Right kidney (tissue), 1 donor: ENCODE data around the gene TLE6.
"Not testable (repeated sequence)": the region's sequence is repeated elsewhere in the genome, so short reads cannot be mapped to it uniquely, and the experiment has no call there.

Experiments
- DNase-seq: peaks from one replicate; pipeline ENCODE4 v3.0.0-alpha.2; 2016

Gene TLE6

DNA sequence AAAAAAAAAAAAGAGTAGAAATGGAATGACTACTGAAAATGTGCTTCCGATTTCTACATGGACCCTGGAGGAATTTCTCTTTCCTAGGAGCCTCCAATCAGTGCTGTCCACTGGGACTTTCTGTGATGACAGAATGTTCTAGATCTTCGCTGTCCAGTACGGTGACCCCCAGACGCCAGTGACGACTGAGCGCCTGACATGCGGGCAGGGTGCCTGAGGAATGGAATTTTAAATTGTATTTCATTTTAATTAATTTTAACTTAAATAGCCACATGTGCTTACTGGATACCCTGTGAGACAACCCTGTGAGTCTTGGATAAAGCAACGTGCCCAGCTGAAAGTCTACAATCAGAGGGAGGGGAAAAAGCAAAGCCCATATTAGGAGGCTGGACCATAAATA lies 4.1 kb upstream of the TLE6 start:
- DNase-seq: no peak

DNA sequence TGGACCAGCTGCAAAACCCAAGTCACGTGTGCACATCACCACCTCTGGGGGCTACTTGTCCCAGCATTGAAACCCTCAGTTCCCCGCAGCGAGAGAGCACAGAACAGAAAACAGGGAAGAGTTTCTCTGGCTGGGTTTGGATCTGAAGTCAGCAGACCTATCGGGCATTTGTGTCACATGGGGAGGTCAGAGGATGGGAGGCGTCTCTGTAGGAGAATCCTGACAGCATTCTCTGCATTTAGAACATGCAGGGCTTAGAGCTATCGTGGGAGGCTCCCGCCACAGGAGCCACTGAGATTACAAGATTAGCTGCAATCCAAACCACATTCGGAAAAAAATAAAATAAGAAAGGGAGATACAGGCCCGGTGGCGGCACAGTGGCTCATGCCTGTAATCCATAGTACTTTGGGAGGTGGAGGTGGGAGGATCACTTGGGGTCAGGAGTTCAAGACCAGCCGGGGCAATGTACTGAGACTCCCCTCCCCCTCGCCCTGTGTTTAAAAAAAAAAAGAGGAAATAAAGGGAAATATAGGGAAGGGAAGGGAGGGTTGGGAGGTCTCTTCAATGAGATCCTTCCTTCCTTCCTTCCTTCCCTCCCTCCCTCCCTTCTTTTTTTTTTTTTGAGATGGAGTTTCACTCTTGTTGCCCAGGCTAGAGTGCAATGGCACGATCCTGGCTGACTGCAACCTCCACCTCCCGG lies 2.9 kb upstream of the TLE6 start:
- no peak for DNase-seq

GRCh38 chr19:2976609-2977000 lies 759 bp upstream of the TLE6 start:
- DNase-seq: no peak

GRCh38 chr19:2977746-2978138 lies 378 bp downstream of the TLE6 start:
- no peak for DNase-seq

GRCh38 chr19:2978166-2978767 lies 903 bp downstream of the TLE6 start:
- DNase-seq: no peak

DNA sequence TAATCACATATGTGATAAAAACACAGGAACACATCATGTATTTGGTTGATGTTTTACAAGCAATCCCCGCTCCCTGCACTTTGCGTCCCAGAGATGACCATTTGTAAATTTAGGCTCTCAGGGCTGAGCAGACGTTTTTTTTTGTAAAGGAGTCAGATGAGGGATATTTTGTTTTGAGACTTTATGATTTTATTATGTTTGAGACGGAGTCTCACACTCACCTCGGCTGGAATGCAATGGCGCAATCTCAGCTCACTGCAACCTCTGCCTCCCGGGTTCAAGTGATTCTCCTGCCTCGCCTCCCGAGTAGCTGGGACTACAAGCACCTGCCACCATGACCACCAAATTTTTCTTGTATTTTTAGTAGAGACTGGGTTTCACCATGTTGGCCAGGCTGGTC lies 1.4 kb downstream of the TLE6 start:
- DNase-seq: no peak

- no peak for DNase-seq
Observed at GRCh38 chr19:2981898-2982297, 4.5 kb downstream of the TLE6 start.

- no peak for DNase-seq
Observed at GRCh38 chr19:2982561-2982960, 5.2 kb downstream of the TLE6 start.

DNA sequence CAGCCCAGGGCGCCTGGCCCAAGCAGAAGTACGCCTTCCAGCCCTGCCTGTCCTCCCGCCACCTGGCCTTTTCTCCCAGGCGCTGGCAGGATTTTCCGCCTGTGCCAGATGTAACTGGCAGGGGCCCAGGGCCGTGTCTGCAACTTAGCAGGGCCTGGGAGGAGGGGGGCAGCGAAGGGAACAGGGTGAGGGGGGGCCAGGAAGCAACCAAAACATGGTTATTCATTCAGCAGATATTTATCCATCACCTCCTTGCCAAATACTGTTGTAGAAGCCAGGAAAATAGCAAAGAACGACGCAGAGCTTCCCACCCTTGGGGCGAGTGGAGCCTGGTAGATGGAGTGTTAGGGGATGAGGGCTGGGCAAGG lies 5.6 kb downstream of the TLE6 start:
- no peak for DNase-seq

DNA sequence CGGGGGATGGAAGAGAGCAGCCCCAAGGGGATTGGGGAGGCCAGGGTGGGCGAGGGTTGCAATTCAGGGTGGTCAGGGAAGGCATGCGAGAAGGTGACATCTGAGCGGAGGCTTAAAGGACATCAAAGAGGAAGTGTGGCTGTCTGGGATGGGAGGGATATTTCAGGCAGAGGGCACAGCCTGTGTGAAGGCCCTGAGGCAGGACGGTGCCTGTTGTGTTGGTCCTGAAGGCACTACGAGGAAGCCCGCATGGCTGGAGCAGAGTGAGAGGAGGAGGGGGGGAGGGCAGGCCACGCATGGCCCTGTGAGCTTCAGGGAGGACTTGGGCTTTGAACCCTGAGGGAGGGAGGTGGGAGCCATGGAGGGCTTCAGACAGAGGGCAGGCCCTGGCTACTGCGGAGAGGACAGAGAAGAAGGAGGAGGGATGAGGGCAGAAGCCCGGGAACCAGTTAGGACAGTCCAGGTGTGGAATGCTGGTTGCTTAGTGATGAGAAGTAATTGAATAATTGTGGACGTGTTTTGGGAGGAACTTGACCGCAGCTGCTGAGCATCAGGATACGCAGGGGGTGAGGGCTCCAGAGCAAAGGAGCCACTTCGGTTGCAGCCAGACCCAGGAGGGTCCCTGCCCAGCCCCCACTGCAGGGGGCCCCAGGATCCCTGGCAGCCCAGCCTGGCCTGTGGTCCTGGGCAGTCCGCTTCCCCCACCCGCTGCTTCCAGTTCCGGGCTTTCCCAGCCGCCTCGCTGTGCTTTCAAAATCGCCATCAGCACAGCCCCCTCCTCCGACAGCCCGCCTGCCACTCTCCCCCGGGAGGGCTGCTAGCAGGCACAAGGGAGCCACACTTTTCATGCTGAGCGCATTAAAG lies 6.2 kb downstream of the TLE6 start:
- peak; percentile 81 for DNase-seq

GRCh38 chr19:2984215-2984528 lies 6.8 kb downstream of the TLE6 start:
- DNase-seq: no peak

GRCh38 chr19:2986951-2987524 lies 9.7 kb downstream of the TLE6 start:
- DNase-seq: peak; percentile 83

- no peak for DNase-seq
Observed at GRCh38 chr19:2987797-2988196, 10.4 kb downstream of the TLE6 start.

DNA sequence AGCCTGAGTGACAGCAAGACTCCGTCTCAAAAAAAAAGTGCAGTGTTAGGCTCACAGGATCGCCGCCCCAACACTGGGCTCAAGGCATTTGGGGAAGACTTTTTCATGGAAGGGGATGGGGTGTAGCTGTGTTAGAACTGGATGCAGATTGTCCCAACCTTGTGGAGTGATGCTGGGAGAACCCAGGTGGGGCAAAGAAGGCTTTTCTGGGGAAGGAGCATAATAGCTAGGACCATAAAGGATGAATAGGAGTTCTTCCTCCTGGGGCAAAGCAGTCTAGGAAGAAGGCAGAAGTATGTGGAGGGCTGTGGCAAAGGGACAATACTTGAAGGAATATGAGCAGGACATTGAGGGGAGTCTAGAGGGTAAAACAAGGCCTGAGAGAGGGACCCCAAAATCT lies 11.2 kb downstream of the TLE6 start:
- DNase-seq: no peak

GRCh38 chr19:2989236-2989946 lies 12.0 kb downstream of the TLE6 start:
- DNase-seq: no peak

DNA sequence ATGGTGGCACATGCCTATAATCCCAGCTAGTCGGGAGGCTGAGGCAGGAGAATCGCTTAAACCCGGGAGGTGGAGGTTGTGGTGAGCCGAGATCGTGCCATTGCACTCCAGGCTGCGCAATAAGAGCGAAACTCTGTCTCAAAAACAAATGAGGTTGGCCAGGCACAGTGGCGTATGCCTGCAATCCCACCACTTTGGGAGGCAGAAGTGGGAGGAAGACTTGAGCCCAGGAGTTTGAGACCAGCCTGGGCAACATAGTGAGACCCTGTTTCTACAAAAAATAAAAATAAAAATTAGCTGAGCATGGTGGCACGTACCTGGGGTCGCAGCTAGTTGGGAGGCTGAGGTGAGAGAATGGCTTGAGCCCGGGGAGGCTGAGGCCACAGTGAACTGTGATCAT lies 15.0 kb downstream of the TLE6 start:
- DNase-seq: not testable (repeated sequence)

- DNase-seq: no peak
Observed at GRCh38 chr19:2992958-2993357, 15.6 kb downstream of the TLE6 start.

GRCh38 chr19:2993579-2993978 lies 16.2 kb downstream of the TLE6 start:
- DNase-seq: no peak

- DNase-seq: no peak
Observed at GRCh38 chr19:2994588-2995131, 17.3 kb downstream of the TLE6 start.

GRCh38 chr19:2997720-2998119 lies 20.4 kb downstream of the TLE6 start:
- no peak for DNase-seq

- no peak for DNase-seq
Observed at GRCh38 chr19:2998642-2999041, 21.3 kb downstream of the TLE6 start.

- DNase-seq: no peak
Observed at GRCh38 chr19:3001235-3001800, 24.0 kb downstream of the TLE6 start.
